ENCODE data around the gene IRGC. TPM values are rescaled to one million over a fixed set of nuclear protein-coding genes. Genes with fewer than 3 reads are reported as not detected.

IRGC gene
- total and polyA plus RNA-seq, 2 of the 4 experiments (the other 2 are of a cell fraction), result not detected

DNA sequence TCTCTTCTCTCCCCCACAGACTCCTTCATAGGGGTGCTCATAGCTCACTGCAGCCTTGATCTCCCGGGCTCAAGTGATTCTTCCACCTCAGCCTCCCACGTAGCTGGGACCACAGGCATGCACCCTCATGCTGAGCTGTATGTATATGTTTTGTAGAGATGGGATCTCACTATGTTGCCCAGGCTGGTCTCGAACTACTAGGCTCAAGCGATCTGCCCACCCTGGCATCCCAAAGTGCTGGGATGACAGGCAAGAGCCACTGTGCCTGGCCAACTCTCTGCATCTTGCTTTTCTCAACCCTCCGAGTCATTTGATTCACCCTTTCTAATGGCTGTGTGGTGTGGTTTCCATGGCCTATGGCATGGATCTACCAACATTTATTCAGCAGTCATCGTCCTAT is 10.1 kb upstream of the IRGC start:
- Histone ChIP-seq H2BK5ac (ENCODE audit: low read depth, low read length, poor library complexity, severe bottlenecking) (no peak overlapping the region), H4K8ac (ENCODE audit: low read depth in 2 of 2, low read length in 2 of 2) (no peak overlapping the region), H3K9me3 (ENCODE audit: control insufficient read depth, insufficient read depth, low read length) (peaks cover 9% of the 10 kb centered on the region), H3K27ac (ENCODE audit: insufficient read depth, low read length) (no peak overlapping the region), H3K4me2 (ENCODE audit: low read depth, low read length) (no peak overlapping the region), H3K36me3 (ENCODE audit: control insufficient read depth, insufficient read depth, low read length) (no peaks in the 10 kb centered on the region), H3K4me1 (ENCODE audit: control insufficient read depth, insufficient read depth, low read length) (peaks cover 5% of the 10 kb centered on the region), H3K56ac (ENCODE audit: extremely low read depth, insufficient read depth, low read length) (no peak overlapping the region), H3K4ac (ENCODE audit: low read depth, low read length) (no peak overlapping the region), H2BK120ac (ENCODE audit: low read depth, low read length) (no peak overlapping the region), H3K9ac (ENCODE audit: low read depth, low read length) (no peak overlapping the region), H4K5ac (ENCODE audit: low read depth, low read length) (no peak overlapping the region), H2AK5ac (ENCODE audit: low read depth, low read length) (no peak overlapping the region), H3K18ac (ENCODE audit: low read depth, low read length) (no peak overlapping the region), H2BK20ac (ENCODE audit: low read depth, low read length) (no peak overlapping the region), H3K4me3 (ENCODE audit: insufficient read depth, low read depth, low read length) (no peak overlapping the region), H2AFZ (replicated peaks; ENCODE audit: low read length, poor library complexity) (no peak overlapping the region), H3K27me3 (ENCODE audit: control insufficient read depth, insufficient read depth, low read length) (no peaks in the 10 kb centered on the region; the same call in 1 of the 2 replicates), H3K79me1 (ENCODE audit: low read depth in 1 of 2, low read length in 2 of 2) (no peaks in the 10 kb centered on the region), H4K20me1 (ENCODE audit: insufficient read depth, low read length) (no peaks in the 10 kb centered on the region), H2AK9ac (replicated peaks; ENCODE audit: low read depth, low read length, poor library complexity) (no peak overlapping the region), H4K91ac (ENCODE audit: insufficient read depth, low read depth, low read length) (no peak overlapping the region), H3K23ac (ENCODE audit: low read depth, low read length) (no peak overlapping the region), H3K9me1 (ENCODE audit: insufficient read depth, low read length) (no peaks in the 10 kb centered on the region), H2BK15ac (ENCODE audit: low read depth, low read length) (no peak overlapping the region), H3K14ac (replicated peaks; ENCODE audit: low read depth, low read length) (no peak overlapping the region)
- DNase-seq (no peak), ATAC-seq (ENCODE audit: low read depth) (no peak)
- in situ Hi-C loops (cut with MboI; ENCODE audit: low sequenced_read_pairs) (no loop called here), intact Hi-C loops (cut with micrococcal nuclease) (no loop called here), dilution Hi-C loops (cut with HindIII; ENCODE audit: low sequenced_read_pairs, unreplicated experiment) (no loop called here)
- ChIA-PET POLR2A (ENCODE audit: unreplicated experiment) (no interaction called here), CTCF (interaction anchor here (1.0 kb wide), 1 partner anchor 19 kb away, joined by 4 read pairs; no protein-coding TSS in a partner anchor)
- no CpG with 5 or more reads among the region's 6 CpGs for WGBS, 2 experiments (ENCODE audit: extremely low coverage in 2 of 2, insufficient read length in 1 of 2)
- TF ChIP-seq RAD21 (IDR thresholded peaks at IDR 0.05; ENCODE audit: low read length) (no peak), POLR2A (IDR thresholded peaks at IDR 0.05; ENCODE audit: low read depth, low read length) (no peak), MAFK (IDR thresholded peaks at IDR 0.05; ENCODE audit: low read depth, low read length) (no peak), RFX5 (IDR thresholded peaks at IDR 0.05; ENCODE audit: low read depth, low read length) (no peak), MXI1 (IDR thresholded peaks at IDR 0.05; ENCODE audit: borderline replicate concordance, low read depth, low read length) (no peak), BHLHE40 (IDR thresholded peaks at IDR 0.05; ENCODE audit: low read depth, low read length) (no peak), FOS (IDR thresholded peaks at IDR 0.05; ENCODE audit: low read depth, low read length) (no peak)
- TF ChIP-seq, protein P1, sequence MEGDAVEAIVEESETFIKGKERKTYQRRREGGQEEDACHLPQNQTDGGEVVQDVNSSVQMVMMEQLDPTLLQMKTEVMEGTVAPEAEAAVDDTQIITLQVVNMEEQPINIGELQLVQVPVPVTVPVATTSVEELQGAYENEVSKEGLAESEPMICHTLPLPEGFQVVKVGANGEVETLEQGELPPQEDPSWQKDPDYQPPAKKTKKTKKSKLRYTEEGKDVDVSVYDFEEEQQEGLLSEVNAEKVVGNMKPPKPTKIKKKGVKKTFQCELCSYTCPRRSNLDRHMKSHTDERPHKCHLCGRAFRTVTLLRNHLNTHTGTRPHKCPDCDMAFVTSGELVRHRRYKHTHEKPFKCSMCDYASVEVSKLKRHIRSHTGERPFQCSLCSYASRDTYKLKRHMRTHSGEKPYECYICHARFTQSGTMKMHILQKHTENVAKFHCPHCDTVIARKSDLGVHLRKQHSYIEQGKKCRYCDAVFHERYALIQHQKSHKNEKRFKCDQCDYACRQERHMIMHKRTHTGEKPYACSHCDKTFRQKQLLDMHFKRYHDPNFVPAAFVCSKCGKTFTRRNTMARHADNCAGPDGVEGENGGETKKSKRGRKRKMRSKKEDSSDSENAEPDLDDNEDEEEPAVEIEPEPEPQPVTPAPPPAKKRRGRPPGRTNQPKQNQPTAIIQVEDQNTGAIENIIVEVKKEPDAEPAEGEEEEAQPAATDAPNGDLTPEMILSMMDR (conservative IDR thresholded peaks at IDR 0.05; ENCODE audit: low read depth, low read length), result no peak
- BruUV-seq (replicated peaks), result no TSS peak

Measured in IMR-90 (cell line).